SU-DHL-6 (cell line): ENCODE results near the gene BTBD9.

ENCODE experiments used
- H2AFZ ChIP-seq: fragments of 200-600 bp; sonication (generic); 2 replicates; pipeline ENCODE4 v1.6.1; 2014; ENCODE audit warnings: low read depth, mild to moderate bottlenecking, moderate library complexity, mixed read lengths, antibody characterized with exemption, low read length; ENCODE audit not compliant: severe bottlenecking
- H3F3A ChIP-seq: fragments of 200-600 bp; shearing (Covaris generic); 2 replicates; pipeline ENCODE4 v1.6.0; 2016; ENCODE audit warnings: antibody characterized with exemption, mild to moderate bottlenecking; ENCODE audit not compliant: insufficient read depth
- H3K27ac ChIP-seq: fragments of 200-600 bp; sonication (generic); 2 replicates; pipeline ENCODE4 v1.5.1; 2016; ENCODE audit warnings: low read depth, mild to moderate bottlenecking, low read length, moderate library complexity, mixed read lengths
- H3K27me3 ChIP-seq: fragments of 200-600 bp; sonication (generic), shearing (Covaris generic); 2 replicates; pipeline ENCODE4 v1.6.0; 2014; ENCODE audit warnings: mild to moderate bottlenecking, low read length
- H3K36me3 ChIP-seq: fragments of 200-600 bp; sonication (generic); 2 replicates; pipeline ENCODE4 v1.6.1; 2014; ENCODE audit warnings: mild to moderate bottlenecking, low read length, mixed read lengths
- H3K4me2 ChIP-seq: fragments of 300-600, 200-600 bp; shearing (Covaris generic), sonication (generic); 2 replicates; pipeline ENCODE4 v1.6.0; 2014; ENCODE audit warnings: low read length, low read depth, mild to moderate bottlenecking; ENCODE audit not compliant: poor library complexity, severe bottlenecking
- H3K4me3 ChIP-seq: fragments of 200-600 bp; sonication (generic); 2 replicates; pipeline ENCODE4 v1.5.1; 2014; ENCODE audit warnings: antibody characterized with exemption, low read length, mild to moderate bottlenecking, mixed read lengths; ENCODE audit not compliant: insufficient read depth, poor library complexity, severe bottlenecking
- H3K79me2 ChIP-seq: fragments of 200-600 bp; sonication (generic); 2 replicates; pipeline ENCODE4 v1.6.1; 2014; ENCODE audit warnings: mild to moderate bottlenecking, low read length, moderate library complexity; ENCODE audit not compliant: insufficient read depth
- H3K9ac ChIP-seq: fragments of 200-600 bp; sonication (generic); 2 replicates; pipeline ENCODE4 v1.7.0; 2014; ENCODE audit warnings: mild to moderate bottlenecking, low read length
- H3K9me2 ChIP-seq: fragments of 200-600 bp; sonication (generic); replicated peaks from 2 replicates; pipeline ENCODE4 v1.6.1; 2014; ENCODE audit warnings: low read length; ENCODE audit not compliant: insufficient read depth
- H3K9me3 ChIP-seq: fragments of 200-600 bp; sonication (generic); 2 replicates; pipeline ENCODE4 v1.6.1; 2014; ENCODE audit warnings: low read length, mixed read lengths; ENCODE audit not compliant: insufficient read depth
- H4K20me1 ChIP-seq: fragments of 200-600 bp; sonication (generic); 2 replicates; pipeline ENCODE4 v1.6.1; 2014; ENCODE audit warnings: low read depth, mild to moderate bottlenecking, antibody characterized with exemption, low read length, moderate library complexity, mixed read lengths
- EZH2phosphoT487 ChIP-seq: fragments of 200-600 bp; sonication (generic), shearing (Covaris generic); conservative IDR thresholded peaks from 2 replicates; pipeline ENCODE4 v1.6.1; 2018; ENCODE audit warnings: mild to moderate bottlenecking, antibody characterized with exemption, low read length, moderate library complexity, mixed read lengths
- TF ChIP-seq, protein P1 (sequence below): fragments of 200-600 bp; sonication (generic); IDR thresholded peaks from one replicate; pipeline ENCODE4 v1.5.1; 2017; ENCODE audit warnings: antibody characterized with exemption, mild to moderate bottlenecking, low read length, moderate library complexity; ENCODE audit not compliant: insufficient read depth, poor library complexity, severe bottlenecking

Gene BTBD9

DNA sequence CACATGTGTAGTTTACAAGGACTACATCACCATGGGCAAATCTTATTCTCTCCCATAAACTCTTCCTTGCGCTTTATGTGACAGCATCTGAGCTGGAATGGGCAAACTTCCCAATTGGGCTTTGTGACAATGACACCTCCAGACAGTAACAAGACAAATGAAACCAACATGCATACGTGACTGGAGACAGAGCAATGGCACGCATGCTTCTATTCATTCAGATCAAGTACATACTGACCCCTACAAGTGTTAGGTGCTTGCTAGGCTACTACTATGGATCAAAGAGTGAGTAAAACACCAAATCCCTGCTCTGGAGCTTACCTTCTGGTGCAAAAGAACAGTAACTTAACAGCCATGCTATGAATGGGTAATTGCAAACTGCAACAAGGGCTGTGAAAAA is 394.9 kb downstream of the BTBD9 start:
- no peaks in the 10 kb centered on the region for H3K9me3 ChIP-seq
- no peaks in the 10 kb centered on the region for H3K27me3 ChIP-seq
- H3K36me3 ChIP-seq = no peaks in the 10 kb centered on the region
- TF ChIP-seq, protein P1, sequence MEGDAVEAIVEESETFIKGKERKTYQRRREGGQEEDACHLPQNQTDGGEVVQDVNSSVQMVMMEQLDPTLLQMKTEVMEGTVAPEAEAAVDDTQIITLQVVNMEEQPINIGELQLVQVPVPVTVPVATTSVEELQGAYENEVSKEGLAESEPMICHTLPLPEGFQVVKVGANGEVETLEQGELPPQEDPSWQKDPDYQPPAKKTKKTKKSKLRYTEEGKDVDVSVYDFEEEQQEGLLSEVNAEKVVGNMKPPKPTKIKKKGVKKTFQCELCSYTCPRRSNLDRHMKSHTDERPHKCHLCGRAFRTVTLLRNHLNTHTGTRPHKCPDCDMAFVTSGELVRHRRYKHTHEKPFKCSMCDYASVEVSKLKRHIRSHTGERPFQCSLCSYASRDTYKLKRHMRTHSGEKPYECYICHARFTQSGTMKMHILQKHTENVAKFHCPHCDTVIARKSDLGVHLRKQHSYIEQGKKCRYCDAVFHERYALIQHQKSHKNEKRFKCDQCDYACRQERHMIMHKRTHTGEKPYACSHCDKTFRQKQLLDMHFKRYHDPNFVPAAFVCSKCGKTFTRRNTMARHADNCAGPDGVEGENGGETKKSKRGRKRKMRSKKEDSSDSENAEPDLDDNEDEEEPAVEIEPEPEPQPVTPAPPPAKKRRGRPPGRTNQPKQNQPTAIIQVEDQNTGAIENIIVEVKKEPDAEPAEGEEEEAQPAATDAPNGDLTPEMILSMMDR = no peak
- no peak for TF ChIP-seq EZH2phosphoT487
- no peaks in the 10 kb centered on the region for H3K79me2 ChIP-seq
- no peak overlapping the region for H3K4me2 ChIP-seq
- no peak overlapping the region for H3K27ac ChIP-seq
- no peaks in the 10 kb centered on the region for H3F3A ChIP-seq
- no peak overlapping the region for H3K9ac ChIP-seq
- no peaks in the 10 kb centered on the region for H4K20me1 ChIP-seq
- no peak overlapping the region for H3K4me3 ChIP-seq
- no peak overlapping the region for H2AFZ ChIP-seq
- H3K9me2 ChIP-seq = no peaks in the 10 kb centered on the region

DNA sequence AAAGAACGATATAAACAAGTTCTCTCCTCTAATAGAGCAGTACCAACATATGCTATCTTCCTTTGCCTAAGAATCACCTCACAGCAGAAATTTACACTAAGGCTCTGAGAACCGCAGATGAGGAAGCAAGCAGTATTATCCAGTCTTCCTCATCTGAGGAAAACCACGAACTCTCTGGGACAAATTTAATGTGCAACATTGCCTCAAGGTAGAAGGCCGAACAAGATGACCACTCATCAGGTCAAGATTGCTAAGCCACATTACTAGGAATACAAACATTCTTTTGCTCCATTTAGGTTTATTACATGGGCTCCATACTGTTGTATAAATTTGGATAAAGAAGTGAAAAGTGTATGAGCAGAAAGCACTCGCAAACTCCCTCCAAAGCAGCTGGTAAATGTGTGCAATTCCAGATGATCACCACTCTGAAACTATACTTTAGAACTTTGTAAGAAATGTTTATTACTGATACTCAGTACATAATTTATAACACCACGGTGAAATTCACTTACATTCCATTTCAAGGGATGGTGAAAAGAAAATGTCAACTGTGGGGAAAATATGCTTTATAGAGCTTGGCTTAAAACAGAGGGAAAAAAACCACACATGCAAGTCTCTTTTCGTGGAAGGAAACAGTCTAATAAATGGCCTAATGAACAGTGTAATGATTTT is 398.4 kb downstream of the BTBD9 start:
- Histone ChIP-seq H3K27ac (no peak overlapping the region), H3K27me3 (no peaks in the 10 kb centered on the region), H3K9me2 (no peaks in the 10 kb centered on the region), H3F3A (no peaks in the 10 kb centered on the region), H3K36me3 (no peaks in the 10 kb centered on the region), H3K9me3 (no peaks in the 10 kb centered on the region), H2AFZ (no peak overlapping the region), H3K4me3 (no peak overlapping the region), H4K20me1 (no peaks in the 10 kb centered on the region), H3K79me2 (no peaks in the 10 kb centered on the region), H3K9ac (no peak overlapping the region), H3K4me2 (no peak overlapping the region)
- no peak for TF ChIP-seq EZH2phosphoT487

DNA sequence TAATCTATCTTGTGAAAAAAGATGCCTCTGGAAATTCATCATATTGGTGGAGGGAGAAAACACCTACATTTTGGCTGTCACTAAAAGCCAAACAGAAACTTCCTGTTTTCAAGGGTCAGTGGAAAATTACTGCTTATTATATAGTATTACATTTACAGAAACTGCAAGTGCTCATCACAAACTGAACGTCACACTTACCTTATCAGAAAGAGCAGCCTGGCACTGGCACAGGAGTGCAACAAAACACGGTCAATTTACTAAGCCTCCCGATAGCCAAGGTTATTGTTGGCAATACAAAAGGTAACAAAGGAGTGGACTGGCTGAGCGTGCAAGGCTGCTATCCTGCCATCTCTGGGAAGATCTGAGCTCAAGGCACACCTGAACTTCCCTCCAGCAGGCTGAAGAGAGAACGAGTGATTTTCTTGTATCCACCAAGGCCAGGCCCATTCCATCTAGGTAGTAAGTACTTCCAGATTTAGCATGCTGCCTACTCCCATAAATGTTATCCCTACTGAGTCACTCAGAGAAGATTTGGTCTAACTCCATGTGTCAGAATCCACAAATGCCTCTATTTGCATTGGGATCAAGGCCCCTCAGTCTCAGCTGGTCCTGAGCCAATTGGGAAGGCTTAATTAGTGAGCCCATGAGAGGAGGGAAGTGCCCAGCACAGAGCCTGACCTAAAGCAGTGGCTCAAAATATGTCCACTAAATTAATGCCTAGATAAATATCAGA is 399.8 kb downstream of the BTBD9 start:
- no peaks in the 10 kb centered on the region for H3K27me3 ChIP-seq
- no peak overlapping the region for H3K4me2 ChIP-seq
- H3K9me2 ChIP-seq = no peaks in the 10 kb centered on the region
- H3K79me2 ChIP-seq = no peaks in the 10 kb centered on the region
- H3K27ac ChIP-seq = no peak overlapping the region
- H3K9ac ChIP-seq = no peak overlapping the region
- TF ChIP-seq EZH2phosphoT487 = no peak
- TF ChIP-seq, protein P1 = no peak
- H3K36me3 ChIP-seq = no peaks in the 10 kb centered on the region
- no peak overlapping the region for H3K4me3 ChIP-seq
- H4K20me1 ChIP-seq = no peaks in the 10 kb centered on the region
- H2AFZ ChIP-seq = no peak overlapping the region
- no peaks in the 10 kb centered on the region for H3K9me3 ChIP-seq
- H3F3A ChIP-seq = no peaks in the 10 kb centered on the region

DNA sequence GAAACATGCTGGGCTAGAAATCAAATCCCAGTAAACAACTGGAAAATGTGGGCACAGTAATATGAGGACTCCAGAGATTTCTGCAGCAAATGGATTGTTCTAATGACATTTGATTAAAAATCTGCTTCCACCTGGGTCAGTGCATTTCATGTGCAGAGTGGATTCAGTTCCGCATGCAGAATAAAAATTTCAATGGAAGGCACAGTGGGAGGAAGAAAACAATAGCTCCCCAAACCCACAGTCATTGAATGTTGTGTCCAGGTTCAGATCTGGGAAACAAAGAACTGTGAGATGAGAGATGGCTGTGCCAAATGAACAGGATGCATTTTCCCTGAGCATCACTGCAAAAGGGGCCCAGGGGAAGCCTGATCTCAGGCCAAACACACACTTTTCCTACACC is 403.1 kb downstream of the BTBD9 start:
- Histone ChIP-seq H3K4me2 (no peak overlapping the region), H3K27ac (no peak overlapping the region), H3K4me3 (no peak overlapping the region), H3F3A (no peaks in the 10 kb centered on the region), H3K9ac (no peak overlapping the region), H2AFZ (no peak overlapping the region), H3K9me2 (no peaks in the 10 kb centered on the region), H4K20me1 (no peaks in the 10 kb centered on the region), H3K36me3 (no peaks in the 10 kb centered on the region), H3K79me2 (no peaks in the 10 kb centered on the region), H3K9me3 (no peaks in the 10 kb centered on the region), H3K27me3 (no peaks in the 10 kb centered on the region)
- no peak for TF ChIP-seq EZH2phosphoT487
- TF ChIP-seq, protein P1 = no peak
